Muscle of leg (tissue), 16 donors: ENCODE results near the gene SMG1. TPM values are rescaled to one million over a fixed set of nuclear protein-coding genes. Genes with fewer than 3 reads are reported as not detected.
A peak's percentile ranks its signal among the peaks of the same experiment; 100 is the strongest.
"Not testable (repeated sequence)": the region's sequence is repeated elsewhere in the genome, so short reads cannot be mapped to it uniquely, and the experiment has no call there.

ENCODE experiments used
- DNase-seq: peaks from one replicate; pipeline ENCODE4 v3.0.0; 2013
- H3K27ac ChIP-seq: one replicate; pipeline ENCODE4 v1.5.1; 2013; ENCODE audit warnings: mild to moderate bottlenecking, low read length, control low read depth
- H3K27me3 ChIP-seq: one replicate; pipeline ENCODE4 v1.6.1; 2013; ENCODE audit warnings: low read length; ENCODE audit not compliant: control insufficient read depth, insufficient read depth
- H3K36me3 ChIP-seq: one replicate; pipeline ENCODE4 v1.6.1; 2013; ENCODE audit warnings: low read length; ENCODE audit not compliant: control insufficient read depth, insufficient read depth
- H3K4me1 ChIP-seq: one replicate; pipeline ENCODE4 v1.6.1; 2013; ENCODE audit warnings: low read length; ENCODE audit not compliant: control insufficient read depth, insufficient read depth
- H3K4me3 ChIP-seq: one replicate; pipeline ENCODE4 v1.5.1; 2013; ENCODE audit warnings: low read length, control low read depth
- H3K9me3 ChIP-seq: replicated peaks from 2 replicates; pipeline ENCODE4 v1.6.1; 2013; ENCODE audit warnings: low read depth, low read length; ENCODE audit not compliant: control insufficient read depth
- WGBS: methylation state at CpG from one replicate; pipeline ENCODE4 v1.1.5; 2013; ENCODE audit warnings: missing lambda C conversion rate; ENCODE audit not compliant: insufficient coverage; 5-methylcytosine and 5-hydroxymethylcytosine counted together
- long read RNA-seq, 11 donors: transcript quantifications; one replicate each; lab custom pipeline, GENCODE V29; 2026
- polyA plus RNA-seq, 8 donors: library from polyadenylated mRNA; unstranded; fragments of 120-200 nt; gene quantifications; one replicate each; pipeline versions ENCODE4 v1.2.1 to v1.2.3, GENCODE V29; 2013; ENCODE audit warnings: inconsistent platforms in 1 of 8, low replicate concordance in 1 of 8; ENCODE audit not compliant: insufficient read length in 8 of 8, insufficient read depth in 1 of 8
- total RNA-seq: library from RNA; stranded (reverse); fragments of 120-200 nt; gene quantifications from one replicate; pipeline ENCODE4 v1.2.4, GENCODE V29; 2013

SMG1 gene
- total RNA-seq (42.4 TPM), polyA plus RNA-seq (10 to 100 TPM; 24.7 to 49.5 (median 35.4) TPM)
- long read RNA-seq, donor 1 = 0 reads
- long read RNA-seq, donor 2 = 0 reads
- long read RNA-seq, donor 3 = 0 reads
- long read RNA-seq, donor 4 = 0 reads
- long read RNA-seq, donor 5, partial matches to known transcripts = 5 of 5 reads
- long read RNA-seq, donor 5, other reads (novel, unspliced or antisense) = 0 of 5 reads
- long read RNA-seq, donor 6, full-length matches to known transcripts = 2 of 2 reads
- long read RNA-seq, donor 6, partial matches to known transcripts = 0 of 2 reads
- long read RNA-seq, donor 6, other reads (novel, unspliced or antisense) = 0 of 2 reads
- long read RNA-seq, donor 7 = 0 reads
- long read RNA-seq, donor 8 = 0 reads
- long read RNA-seq, donor 9 = 0 reads
- long read RNA-seq, donor 10, partial matches to known transcripts = 5 of 6 reads
- long read RNA-seq, donor 10, other reads (novel, unspliced or antisense) = 0 of 6 reads
- long read RNA-seq, donor 11 = 0 reads

- not testable (repeated sequence) for H3K36me3 ChIP-seq, H3K9me3 ChIP-seq, H3K4me1 ChIP-seq, H3K27me3 ChIP-seq
- DNase-seq = peak; percentile 94
- Histone ChIP-seq H3K27ac (peak within 1 kb of the TSS; percentile 93), H3K4me3 (peak within 1 kb of the TSS; percentile 76)
- WGBS = under 1% methylated on average over 71 of the region's 104 CpGs
Observed at GRCh38 chr16:18925986-18926865, at the start of gene SMG1. Gene SMG1 (minus strand): TSS chr16:18926408. CDS start chr16:18926041, 367 bp downstream.

GRCh38 chr16:18975109-18975508 lies 48.9 kb upstream of the SMG1 start:
- WGBS = 44% methylated on average over 1 of the region's 3 CpGs
- H3K27ac ChIP-seq = no peak overlapping the region
- H3K4me3 ChIP-seq = no peak overlapping the region
- no peaks in the 10 kb centered on the region for H3K9me3 ChIP-seq
- no peaks in the 10 kb centered on the region for H3K4me1 ChIP-seq
- peaks cover 5% of the 10 kb centered on the region for H3K27me3 ChIP-seq
- no peak for DNase-seq
- no peaks in the 10 kb centered on the region for H3K36me3 ChIP-seq

GRCh38 chr16:18969855-18970240 lies 43.6 kb upstream of the SMG1 start:
- Histone ChIP-seq H3K4me3 (no peak overlapping the region), H3K27me3 (no peaks in the 10 kb centered on the region), H3K36me3 (no peaks in the 10 kb centered on the region), H3K9me3 (no peaks in the 10 kb centered on the region), H3K4me1 (no peaks in the 10 kb centered on the region), H3K27ac (no peak overlapping the region)
- no CpG with 5 or more reads among the region's 4 CpGs for WGBS
- DNase-seq = no peak

DNA sequence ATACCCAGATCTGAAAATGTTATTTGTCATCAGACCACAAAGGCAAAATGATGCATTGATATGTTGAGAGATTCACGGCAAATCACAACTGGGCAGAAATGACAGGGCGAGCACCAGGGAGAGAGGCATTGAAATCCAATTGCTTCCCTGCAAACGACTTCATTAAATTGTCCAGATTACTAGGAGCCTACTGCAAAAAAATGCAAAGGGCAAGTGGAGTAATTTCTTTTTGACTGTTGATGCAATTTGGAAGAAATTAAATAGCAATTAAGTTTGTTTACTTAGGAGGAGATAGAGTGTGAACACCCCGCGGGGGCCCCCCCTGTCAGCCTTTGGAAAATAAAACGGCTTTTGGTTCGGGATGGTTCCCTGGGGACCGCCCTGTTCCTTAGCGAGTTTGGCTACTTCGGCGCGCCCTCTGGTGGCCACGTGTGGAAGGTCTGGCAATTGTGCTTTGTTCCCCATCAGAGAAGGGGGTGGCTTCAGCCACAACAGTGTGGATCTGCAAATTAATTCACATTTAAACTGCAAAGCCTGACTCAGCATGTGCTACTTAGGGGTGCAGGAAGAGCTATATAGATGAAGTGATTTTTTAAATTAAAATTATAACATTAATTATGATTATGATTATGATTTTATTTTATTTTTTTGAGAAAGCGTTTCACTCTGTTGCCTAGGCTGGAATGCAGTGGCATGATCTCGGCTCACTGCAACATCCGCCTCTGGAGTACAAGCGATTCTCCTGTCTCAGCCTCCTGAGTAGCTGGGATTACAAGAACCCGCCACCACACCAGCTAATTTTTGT lies 43.0 kb upstream of the SMG1 start:
- no peaks in the 10 kb centered on the region for H3K36me3 ChIP-seq
- peak; percentile 85 for DNase-seq
- peak overlapping the region; percentile 28 for H3K4me3 ChIP-seq
- H3K27me3 ChIP-seq = no peaks in the 10 kb centered on the region
- H3K9me3 ChIP-seq = no peaks in the 10 kb centered on the region
- WGBS = 28% methylated on average over 12 of the region's 18 CpGs
- H3K27ac ChIP-seq = no peak overlapping the region
- no peaks in the 10 kb centered on the region for H3K4me1 ChIP-seq

DNA sequence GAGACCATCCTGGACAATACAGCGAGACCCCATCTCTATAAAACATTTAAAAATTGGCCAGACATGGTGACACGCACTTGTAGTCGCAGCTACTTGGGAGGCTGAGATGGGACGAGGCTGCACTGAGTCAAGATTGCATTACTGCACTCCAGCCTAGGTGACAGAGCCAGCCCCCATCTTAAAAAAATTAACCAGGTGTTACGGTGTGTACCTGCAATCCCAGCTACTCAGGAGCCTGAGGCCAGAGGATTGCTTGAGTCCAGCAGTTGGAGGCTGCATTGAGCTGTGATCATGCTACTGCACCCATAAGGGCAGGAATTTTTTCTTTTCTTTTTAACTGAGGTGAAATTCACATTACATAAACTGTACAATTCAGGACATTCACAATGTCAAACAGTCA lies 40.6 kb upstream of the SMG1 start:
- no peak overlapping the region for H3K27ac ChIP-seq
- 95% methylated on average over 4 of the region's 5 CpGs for WGBS
- H3K4me3 ChIP-seq = no peak overlapping the region
- H3K27me3 ChIP-seq = no peaks in the 10 kb centered on the region
- H3K4me1 ChIP-seq = no peaks in the 10 kb centered on the region
- no peaks in the 10 kb centered on the region for H3K9me3 ChIP-seq
- no peak for DNase-seq
- H3K36me3 ChIP-seq = no peaks in the 10 kb centered on the region

GRCh38 chr16:18965555-18965954 lies 39.3 kb upstream of the SMG1 start:
- DNase-seq = no peak
- Histone ChIP-seq H3K27me3 (no peaks in the 10 kb centered on the region), H3K27ac (no peak overlapping the region), H3K36me3 (no peaks in the 10 kb centered on the region), H3K4me3 (no peak overlapping the region), H3K4me1 (no peaks in the 10 kb centered on the region), H3K9me3 (no peaks in the 10 kb centered on the region)
- WGBS = no CpG with 5 or more reads among the region's 5 CpGs

- H3K4me1 ChIP-seq = no peaks in the 10 kb centered on the region
- H3K4me3 ChIP-seq = no peak overlapping the region
- no peak overlapping the region for H3K27ac ChIP-seq
- DNase-seq = no peak
- WGBS = no CpG with 5 or more reads among the region's 2 CpGs
- no peaks in the 10 kb centered on the region for H3K36me3 ChIP-seq
- H3K27me3 ChIP-seq = no peaks in the 10 kb centered on the region
- no peaks in the 10 kb centered on the region for H3K9me3 ChIP-seq
Observed at GRCh38 chr16:18959031-18959505, 32.9 kb upstream of the SMG1 start.

DNA sequence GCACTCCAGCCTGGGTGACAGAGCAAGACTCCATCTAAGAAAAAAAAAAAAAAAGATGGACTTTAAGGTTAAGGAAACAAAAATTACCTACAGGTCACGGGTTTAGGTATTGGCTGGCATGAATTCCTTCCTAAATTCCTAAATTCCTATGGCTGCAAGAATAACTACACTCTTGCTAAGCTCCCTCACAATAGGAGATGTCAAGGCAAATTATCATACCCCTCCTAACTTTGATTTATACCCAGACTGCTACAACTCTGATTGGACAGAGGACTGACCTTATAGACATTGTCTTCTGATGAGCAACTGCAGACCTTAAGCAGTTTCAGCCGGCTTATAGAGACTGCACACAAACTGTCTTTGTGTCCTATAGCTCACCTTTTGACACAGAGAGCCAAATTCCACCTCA lies 32.4 kb upstream of the SMG1 start:
- Histone ChIP-seq H3K4me1 (no peaks in the 10 kb centered on the region), H3K27me3 (no peaks in the 10 kb centered on the region), H3K36me3 (no peaks in the 10 kb centered on the region), H3K4me3 (no peak overlapping the region), H3K27ac (no peak overlapping the region), H3K9me3 (no peaks in the 10 kb centered on the region)
- DNase-seq = no peak
- WGBS = no CpG with 5 or more reads among the region's 2 CpGs

GRCh38 chr16:18956658-18957241 lies 30.5 kb upstream of the SMG1 start:
- DNase-seq, H3K4me3 ChIP-seq, H3K27ac ChIP-seq, H3K36me3 ChIP-seq, H3K27me3 ChIP-seq, H3K4me1 ChIP-seq, H3K9me3 ChIP-seq: not testable (repeated sequence)
- no CpG with 5 or more reads among the region's 6 CpGs for WGBS
